SIG-M5 treated with dmso at 0.1 percent for 504 hours (cell line): Measurements from ENCODE around the gene LRRC26.

Experiments used
- DNase-seq: peaks from one replicate; lab custom pipeline; 2025; ENCODE audit not compliant: unreplicated experiment; lab: John Stamatoyannopoulos, UW

The LRRC26 gene

DNA sequence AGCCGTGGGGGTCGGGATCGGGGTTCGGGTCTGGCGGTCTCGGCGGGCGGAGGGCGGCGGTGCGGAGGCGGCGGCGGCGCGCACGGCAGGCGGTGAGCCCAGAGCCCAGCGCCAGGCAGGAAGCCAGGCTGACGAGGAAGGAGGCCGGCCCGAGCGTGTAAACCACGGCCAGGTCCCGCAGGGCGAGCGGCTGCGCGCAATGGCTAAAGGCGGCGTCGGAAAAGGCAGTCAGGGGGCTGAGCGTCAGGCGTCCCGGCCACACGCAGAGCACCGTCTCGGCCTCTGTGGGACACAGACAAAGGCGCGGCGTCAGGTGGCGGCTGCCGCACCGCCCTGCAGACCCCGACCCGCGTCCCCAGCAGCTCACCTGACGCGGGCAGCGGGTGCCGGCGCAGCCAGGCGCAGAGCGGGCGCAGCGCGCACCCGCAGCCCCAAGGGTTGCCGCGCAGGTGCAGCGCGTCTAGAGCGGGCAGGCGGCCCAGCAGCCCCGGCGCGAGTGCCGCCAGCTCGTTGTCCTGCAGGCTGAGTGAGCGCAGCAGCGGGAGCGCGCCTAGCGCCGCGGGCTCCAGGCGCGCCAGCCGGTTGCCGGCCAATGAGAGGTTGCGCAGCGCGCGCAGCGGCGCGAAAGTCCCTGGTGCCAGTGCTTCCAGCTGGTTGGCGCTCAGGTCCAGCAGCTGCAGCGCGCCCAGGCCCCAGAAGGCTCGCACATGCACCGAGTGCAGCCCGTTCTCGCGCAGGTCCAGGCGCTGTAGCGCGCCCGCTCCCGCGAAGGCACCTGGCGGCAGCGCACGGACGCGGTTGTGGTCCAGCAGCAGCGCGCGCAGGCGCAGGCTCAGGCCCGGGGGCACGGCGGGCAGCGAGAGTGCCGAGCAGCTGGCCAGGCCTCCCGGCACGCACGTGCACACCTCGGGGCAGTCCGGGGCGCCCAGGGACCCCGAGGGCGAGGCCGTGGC lies 671 bp downstream of the LRRC26 start:
- peak; percentile 40 for DNase-seq

DNA sequence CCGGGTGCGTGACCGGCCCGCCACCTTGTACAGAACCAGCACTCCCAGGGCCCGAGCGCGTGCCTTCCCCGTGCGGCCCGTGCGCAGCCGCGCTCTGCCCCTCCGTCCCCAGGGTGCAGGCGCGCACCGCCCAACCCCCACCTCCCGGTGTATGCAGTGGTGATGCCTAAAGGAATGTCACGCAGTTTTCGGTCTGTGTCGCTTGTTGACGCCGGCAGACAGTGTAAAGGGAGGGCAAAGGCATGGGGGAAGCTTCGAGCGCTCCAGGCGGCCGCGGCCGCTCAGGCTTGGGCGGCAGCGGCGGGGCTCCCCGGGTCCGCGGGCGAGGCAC lies 1.3 kb downstream of the LRRC26 start:
- no peak for DNase-seq

DNA sequence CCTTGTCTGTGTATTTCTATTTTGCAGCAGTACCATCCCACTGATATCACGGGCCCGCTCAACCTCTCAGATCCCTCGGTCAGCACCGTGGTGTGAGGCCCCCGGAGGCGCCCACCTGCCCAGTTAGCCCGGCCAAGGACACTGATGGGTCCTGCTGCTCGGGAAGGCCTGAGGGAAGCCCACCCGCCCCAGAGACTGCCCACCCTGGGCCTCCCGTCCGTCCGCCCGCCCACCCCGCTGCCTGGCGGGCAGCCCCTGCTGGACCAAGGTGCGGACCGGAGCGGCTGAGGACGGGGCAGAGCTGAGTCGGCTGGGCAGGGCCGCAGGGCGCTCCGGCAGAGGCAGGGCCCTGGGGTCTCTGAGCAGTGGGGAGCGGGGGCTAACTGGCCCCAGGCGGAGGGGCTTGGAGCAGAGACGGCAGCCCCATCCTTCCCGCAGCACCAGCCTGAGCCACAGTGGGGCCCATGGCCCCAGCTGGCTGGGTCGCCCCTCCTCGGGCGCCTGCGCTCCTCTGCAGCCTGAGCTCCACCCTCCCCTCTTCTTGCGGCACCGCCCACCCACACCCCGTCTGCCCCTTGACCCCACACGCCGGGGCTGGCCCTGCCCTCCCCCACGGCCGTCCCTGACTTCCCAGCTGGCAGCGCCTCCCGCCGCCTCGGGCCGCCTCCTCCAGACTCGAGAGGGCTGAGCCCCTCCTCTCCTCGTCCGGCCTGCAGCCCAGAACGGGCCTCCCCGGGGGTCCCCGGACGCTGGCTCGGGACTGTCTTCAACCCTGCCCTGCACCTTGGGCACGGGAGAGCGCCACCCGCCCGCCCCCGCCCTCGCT lies 1.9 kb downstream of the LRRC26 start:
- peak; percentile 20 for DNase-seq

DNA sequence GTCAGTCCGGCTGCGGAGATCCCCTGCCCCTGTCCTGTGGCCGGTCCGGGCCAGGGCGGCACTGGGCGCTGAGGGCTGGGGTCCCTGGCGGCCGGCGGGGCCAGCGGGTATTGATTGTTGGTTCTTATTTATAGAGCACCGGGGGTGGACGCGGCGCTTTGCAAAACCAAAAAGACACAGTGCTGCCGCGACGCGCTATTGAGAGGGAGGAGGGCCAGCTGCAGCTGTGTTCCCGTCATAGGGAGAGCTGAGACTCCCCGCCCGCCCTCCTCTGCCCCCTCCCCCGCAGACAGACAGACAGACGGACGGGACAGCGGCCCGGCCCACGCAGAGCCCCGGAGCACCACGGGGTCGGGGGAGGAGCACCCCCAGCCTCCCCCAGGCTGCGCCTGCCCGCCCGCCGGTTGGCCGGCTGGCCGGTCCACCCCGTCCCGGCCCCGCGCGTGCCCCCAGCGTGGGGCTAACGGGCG lies 2.5 kb downstream of the LRRC26 start:
- DNase-seq, result no peak

DNA sequence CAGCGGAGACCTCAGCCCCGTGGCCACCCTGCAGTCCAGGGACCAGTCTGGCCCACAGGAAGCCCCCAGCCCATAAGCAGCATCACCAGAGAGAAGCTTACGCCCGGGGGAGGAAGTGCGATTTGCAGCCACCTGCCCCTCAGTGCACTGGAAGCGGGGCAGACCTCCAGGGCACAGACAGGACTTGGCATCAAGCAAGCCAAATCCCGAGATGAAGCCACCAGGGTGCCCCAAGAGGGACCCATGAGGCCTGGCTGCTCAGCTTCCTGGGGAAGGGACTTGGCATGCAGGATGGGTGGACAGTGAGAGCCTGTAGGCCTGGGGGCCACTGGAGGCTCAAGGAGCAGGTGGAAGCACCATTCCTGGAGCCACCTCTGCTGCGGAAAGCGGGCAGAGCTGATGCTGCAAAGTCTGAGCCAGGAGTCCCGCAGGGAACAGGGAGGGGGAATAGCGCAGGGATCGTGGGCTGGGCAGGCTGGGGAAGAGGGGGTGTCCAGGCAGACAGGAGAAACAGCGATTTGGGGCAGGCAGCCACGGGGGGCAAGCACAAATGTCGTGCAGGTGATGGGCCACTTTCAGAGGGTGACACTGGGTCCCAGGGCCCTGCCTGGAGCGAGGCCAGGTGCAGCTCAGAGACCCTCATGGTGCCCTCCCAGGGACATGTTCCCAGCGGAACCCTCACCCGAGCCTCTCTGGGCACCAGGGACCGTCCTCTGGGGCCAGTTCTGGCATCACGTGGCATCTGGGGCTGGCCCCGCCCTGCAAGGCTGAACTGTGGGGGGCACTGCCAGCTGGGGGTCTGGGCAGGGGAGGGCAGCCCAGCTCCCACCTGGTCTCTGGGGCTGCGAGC lies 3.2 kb downstream of the LRRC26 start:
- DNase-seq, result no peak

DNA sequence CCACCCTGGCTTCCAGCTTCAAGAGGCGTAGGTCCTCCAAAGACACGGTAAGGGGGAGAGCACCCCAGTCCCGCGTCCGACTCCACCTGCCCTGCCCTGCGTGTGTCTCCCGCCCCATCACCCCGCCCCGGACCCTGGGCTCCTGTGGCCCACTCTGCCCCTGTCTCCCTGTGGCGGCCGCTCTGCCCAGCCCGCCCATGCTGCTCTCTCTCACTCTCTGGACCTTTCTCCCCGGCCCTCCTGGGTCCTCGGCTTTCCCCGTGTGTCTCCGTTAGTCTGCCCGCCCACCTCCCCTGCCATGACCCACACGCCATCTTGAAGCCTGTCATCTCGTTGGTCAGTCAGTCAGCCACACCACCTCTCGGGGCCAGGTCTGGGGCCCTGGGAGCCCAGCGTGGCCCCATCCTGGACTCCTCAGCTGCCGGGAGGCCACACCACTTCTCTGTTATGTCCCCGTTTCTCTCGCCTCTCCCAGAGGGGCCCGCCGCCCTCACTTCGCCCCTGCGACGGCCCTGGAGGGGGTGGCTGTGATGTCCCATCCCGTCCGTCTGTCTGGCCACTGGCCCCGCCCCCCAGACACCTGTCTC lies 4.5 kb downstream of the LRRC26 start:
- DNase-seq, result no peak

DNA sequence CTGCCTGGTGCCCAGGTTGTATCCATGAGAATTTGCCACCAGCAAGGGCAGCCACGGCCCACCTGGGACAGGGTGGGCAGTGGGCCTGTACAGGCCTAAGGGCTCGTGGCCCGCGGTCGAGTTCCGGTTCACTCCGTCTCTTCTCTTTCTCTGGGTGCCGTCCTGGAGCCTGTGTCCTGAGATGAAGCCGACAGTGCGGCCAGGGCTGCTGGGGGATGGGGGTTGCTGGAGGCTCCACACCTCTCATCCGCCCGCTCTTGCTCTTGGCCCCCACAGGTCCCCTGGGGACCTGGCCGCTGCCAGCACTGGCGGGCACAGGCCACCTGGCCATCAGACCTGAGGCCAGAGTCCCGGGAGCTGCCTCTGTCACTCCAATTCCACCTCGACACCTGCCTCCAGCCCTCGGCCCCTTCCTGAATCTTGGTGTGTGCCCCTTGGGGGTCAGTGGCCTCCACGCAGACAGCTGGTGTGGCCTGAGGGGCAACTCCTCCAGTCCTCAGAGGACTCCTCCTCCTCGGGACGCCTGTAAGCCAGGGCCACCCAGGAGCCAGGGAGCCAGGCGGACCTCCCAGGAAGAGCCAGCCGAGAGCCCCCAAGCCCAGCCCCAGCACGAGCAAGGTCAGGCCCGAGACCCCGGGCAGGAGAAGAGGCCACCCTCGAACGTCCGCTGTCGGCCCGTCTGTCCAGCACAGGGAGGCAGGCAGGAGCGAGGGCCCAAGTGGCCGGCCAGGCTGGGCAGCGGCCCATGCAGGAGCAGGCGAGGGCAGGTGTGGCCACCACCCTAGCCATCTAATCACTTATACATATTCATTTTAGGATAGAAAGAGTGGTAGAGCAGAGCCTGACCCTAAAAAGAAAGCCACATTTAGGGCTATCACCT lies 5.2 kb downstream of the LRRC26 start:
- DNase-seq, result no peak

DNA sequence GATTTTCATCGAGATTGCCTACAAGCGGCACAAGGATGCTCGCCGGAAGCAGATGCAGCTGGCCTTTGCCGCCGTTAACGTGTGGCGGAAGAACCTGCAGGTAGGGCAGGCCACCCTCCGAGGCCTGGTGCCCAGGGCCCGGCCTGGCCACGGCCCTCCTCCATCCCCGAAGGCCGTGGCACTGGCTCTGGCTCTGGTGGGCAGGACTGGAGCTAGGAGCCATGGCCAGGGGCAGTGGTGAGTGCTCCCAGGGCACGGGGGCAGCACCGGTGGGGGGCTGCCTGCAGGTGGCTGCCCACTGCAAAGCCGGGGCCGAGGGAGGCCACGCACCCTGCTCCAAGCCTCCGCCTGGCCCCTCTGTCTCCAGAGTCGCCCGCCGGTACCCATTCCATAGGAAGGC lies 6.0 kb downstream of the LRRC26 start:
- no peak for DNase-seq

DNA sequence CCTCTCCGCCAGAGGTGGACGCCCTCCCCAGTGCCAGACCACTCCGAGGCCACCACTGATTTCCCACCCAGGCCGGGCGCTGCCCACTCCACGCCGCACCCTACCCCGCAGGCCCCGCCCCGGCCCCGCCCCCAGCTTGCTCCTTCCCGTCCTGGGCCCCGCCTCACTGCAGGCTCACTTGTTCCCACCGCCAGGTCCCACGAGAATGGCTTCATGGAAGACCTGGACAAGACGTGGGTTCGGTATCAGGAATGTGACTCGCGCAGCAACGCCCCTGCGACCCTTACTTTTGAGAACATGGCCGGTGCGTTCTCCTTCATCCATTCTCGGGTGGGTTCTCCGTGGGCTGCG lies 6.5 kb downstream of the LRRC26 start:
- DNase-seq, result no peak

DNA sequence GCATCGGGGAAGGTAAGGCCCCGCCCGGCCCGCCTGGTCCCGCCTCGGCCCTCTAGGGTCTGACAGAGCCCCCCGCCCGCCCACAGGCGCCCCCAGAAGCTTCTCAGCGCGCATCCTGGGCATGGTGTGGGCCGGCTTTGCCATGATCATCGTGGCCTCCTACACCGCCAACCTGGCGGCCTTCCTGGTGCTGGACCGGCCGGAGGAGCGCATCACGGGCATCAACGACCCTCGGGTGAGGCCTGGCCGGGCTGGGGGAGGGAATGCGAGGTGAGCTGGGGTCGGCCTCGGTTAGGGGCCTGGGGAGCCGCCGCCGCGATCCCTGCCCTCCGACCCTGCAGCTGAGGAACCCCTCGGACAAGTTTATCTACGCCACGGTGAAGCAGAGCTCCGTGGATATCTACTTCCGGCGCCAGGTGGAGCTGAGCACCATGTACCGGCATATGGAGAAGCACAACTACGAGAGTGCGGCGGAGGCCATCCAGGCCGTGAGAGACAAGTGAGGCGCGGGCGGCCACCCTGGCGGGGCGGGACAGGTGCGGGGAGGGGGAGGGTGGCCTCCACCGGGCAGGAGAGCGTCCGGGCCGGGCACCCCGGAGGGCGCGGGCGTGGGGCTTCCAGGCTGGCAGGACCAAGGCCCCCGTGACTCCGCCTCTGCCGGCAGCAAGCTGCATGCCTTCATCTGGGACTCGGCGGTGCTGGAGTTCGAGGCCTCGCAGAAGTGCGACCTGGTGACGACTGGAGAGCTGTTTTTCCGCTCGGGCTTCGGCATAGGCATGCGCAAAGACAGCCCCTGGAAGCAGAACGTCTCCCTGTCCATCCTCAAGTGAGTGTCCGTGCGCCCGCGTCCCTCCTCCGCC lies 7.1 kb downstream of the LRRC26 start:
- no peak for DNase-seq

DNA sequence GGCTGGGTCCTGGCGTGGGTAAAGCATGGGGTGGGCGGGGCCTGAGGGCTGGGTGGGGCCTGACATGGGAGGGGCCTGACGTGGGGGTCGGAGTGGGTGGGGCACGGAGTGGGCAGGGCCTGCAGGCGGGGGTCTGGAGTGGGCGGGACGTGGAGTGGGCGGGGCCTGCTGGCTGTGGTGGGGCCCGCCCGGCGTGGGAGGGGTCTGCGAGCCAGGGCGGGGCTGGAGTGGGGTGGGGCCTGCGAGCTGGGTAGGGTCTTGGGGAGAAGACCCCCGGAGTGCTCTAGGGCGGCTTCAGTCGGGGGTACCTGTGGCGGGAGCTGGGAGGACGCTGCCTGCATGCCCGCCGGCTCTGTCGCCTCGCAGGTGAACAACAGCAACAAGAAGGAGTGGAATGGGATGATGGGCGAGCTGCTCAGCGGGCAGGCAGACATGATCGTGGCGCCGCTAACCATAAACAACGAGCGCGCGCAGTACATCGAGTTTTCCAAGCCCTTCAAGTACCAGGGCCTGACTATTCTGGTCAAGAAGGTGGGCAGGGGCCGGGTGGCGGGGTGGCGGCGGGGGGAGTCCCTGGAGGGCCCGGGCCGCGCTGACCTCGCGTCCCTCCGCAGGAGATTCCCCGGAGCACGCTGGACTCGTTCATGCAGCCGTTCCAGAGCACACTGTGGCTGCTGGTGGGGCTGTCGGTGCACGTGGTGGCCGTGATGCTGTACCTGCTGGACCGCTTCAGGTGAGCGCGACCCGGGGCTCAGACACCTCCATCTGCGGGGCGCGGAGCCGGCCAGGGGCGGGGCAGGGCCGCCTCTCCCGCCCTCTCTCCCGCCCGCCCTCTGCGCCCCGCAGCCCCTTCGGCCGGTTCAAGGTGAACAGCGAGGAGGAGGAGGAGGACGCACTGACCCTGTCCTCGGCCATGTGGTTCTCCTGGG lies 8.0 kb downstream of the LRRC26 start:
- DNase-seq, result no peak

DNA sequence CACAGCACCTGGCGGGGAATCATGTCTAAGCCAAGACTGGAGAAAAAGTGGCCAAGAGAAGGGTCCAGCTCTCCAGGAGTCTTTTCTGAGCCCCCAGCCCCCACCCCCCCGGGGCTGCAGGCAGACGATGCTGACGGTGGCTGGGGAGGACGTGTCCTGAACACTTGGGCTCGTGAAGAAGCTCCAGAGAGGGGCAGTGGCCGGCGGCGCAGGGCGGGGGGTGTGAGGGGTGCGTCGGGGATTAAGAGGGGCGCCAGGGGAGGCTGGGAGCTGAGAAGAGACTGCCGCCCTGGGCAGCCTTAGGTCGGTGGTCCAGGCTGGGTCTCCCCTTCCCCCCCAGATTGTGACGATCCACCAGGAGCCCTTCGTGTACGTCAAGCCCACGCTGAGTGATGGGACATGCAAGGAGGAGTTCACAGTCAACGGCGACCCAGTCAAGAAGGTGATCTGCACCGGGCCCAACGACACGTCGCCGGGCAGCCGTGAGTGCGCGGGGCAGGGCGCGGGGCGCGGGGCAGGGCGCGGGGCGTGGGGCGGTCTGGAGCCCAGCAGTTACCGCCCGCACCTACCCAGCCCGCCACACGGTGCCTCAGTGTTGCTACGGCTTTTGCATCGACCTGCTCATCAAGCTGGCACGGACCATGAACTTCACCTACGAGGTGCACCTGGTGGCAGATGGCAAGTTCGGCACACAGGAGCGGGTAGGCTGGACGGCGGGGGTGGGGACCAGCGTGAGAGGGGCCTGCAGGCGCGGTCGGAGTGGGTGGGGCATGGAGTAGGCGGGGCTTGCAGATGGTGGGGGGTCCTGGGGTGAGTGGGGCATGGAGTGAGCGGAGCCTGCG lies 8.9 kb downstream of the LRRC26 start:
- DNase-seq, result no peak

DNA sequence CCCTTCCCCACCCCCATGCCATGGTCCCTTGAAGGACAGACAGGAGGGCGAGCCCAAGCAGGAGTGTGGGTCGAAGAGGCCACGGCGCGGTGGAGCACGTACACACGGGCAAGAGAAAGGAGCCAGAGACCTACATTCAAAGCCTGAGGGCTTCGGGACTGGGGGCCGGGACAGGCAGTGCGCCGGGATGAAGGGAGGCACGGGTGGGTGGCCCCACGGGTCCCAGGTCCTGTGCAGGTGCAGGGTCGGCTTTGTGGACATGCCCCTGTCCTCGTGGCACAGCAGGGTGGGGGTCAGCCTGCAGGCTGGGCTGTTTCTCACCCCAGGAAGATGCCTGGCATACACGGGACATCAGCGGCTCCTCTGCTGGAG lies 9.8 kb downstream of the LRRC26 start:
- no peak for DNase-seq

DNA sequence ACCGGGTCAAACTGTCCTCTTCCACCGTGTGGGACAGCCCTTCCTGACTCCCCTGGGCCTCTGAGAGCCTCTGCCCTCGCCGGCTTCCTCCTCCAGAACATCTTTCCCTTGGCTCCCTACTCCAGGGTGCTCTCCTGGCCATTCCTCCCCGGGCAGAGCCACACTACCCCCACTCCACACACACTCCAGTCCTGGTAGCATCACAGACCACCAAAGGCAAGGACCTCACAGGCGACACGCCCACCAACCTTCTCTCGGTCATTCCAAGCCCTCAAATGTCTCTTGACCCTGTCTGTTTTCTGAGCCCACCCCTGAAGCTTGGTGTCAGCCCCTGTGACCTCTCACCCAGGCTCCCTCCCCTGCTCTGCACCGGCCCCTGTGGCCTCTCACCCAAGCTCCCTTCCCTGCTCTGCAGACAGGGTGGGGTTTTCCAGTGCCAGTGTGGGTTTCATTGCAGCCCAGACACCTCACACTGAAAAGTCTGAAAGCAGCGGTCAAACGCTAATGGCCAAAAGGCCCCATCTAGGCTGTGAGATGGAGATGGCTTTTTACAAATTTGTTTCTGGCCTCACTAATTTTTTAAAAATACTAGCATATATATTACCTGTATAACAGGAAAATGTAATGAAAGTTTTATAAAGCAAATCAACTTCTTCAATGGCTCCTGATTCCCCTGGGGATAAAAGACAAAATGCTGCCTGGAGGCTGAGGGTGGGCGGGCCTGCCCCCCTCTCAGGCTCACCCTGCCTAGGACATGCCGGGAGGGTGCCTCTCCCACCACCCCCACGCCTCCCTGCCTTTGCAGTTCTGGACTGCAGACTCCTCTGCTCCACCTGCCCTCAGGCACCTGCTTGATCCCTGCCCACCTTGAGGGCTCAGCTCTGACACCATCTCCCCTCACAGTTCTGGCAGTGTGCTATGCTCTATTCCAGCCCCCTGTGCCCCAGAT lies 10.5 kb downstream of the LRRC26 start:
- DNase-seq, result no peak

DNA sequence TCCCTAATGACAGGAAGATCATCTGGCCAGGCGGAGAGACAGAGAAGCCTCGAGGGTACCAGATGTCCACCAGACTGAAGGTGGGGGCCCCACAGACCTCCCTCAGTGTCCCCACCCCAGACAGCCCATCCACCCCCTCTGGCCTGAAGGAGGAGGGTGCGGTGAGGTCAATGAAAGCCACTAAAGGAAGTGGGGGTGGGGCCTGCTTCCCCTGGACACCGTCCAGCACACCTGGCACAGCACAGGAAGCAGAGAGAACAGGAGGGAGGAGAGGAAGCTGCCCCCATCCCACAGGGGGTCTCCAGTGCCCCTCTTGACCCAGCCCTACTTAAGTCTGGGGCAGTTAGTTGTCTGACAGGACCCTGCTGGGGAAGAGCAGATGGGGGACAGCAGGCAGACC lies 11.2 kb downstream of the LRRC26 start:
- DNase-seq, result no peak
